Esophagus muscularis mucosa (tissue), 3 donors: Measurements from ENCODE around the gene MSI2.

Experiments used
- CTCF ChIP-seq, 3 experiments: fragments of 200-600 bp in 2 of 3; fragments of 450-650 bp in 1 of 3; sonication (generic) in 2 of 3; IDR thresholded peaks; one replicate each; pipeline ENCODE4 v1.5.1; 2017 to 2019; ENCODE audit warnings: antibody characterized with exemption in 3 of 3, mild to moderate bottlenecking in 2 of 3, moderate library complexity in 1 of 3
- EP300 ChIP-seq: sonication (generic); formaldehyde crosslinking; IDR thresholded peaks from one replicate; pipeline ENCODE4 v1.6.1; 2017; ENCODE audit warnings: antibody characterized with exemption

DNA sequence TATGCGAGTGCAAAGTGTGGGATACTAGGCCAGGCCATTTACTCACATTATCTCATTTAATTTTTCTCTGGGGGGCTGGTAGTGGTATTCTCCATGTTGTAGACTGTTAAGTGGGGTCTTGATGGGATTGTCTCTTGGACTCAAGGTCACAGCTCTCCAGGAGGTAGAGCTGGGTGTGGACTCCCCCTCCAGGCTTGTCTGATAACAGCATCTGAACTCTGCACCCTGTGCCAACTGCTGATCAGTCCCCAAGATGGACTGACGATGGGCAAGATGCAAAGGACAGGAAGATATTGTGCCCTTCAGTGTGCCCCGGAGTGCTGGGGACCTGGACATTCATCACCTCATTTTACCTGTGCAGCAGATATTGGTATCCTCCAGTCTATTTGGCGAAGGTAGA is 147.8 kb downstream of the MSI2 start:
- TF ChIP-seq EP300 (no peak), CTCF (IDR thresholded peaks at IDR 0.05) (no peak)
